A549 (cell line): ENCODE data around the gene PNRC2.

ENCODE experiments used
- CHD4 ChIP-seq: fragments of 200-600 bp; sonication (generic); IDR thresholded peaks from 2 replicates; pipeline ENCODE4 v1.6.1; 2016; ENCODE audit warnings: antibody characterized with exemption, mild to moderate bottlenecking, borderline replicate concordance
- CTCF ChIP-seq: fragments of >200 bp; sonication (Bioruptor Twin); formaldehyde crosslinking; IDR thresholded peaks from 3 replicates; pipeline ENCODE4 v1.5.1; 2016
- EP300 ChIP-seq, 2 experiments: fragments of >200 bp; sonication (Bioruptor Twin); formaldehyde crosslinking; IDR thresholded peaks; 2 replicates in 1 of 2; 3 replicates in 1 of 2; pipeline ENCODE4 v1.6.1; 2016 to 2017
- FOSL2 ChIP-seq, 2 experiments: fragments of 450-650 bp in 1 of 2; fragments of >200 bp in 1 of 2; sonication (Bioruptor Twin) in 1 of 2; formaldehyde crosslinking; IDR thresholded peaks; 2 replicates each; pipeline versions ENCODE4 v1.5.0 to v1.6.1; 2016 to 2020; ENCODE audit warnings: mild to moderate bottlenecking in 1 of 2, moderate library complexity in 1 of 2
- HMGXB4 ChIP-seq: fragments of 250-450 bp; sonication (Bioruptor Pico); IDR thresholded peaks from 2 replicates; pipeline ENCODE4 v1.5.0; 2021; ENCODE audit warnings: mild to moderate bottlenecking, moderate library complexity, borderline replicate concordance
- KDM1A ChIP-seq: fragments of 200-600 bp; sonication (generic); IDR thresholded peaks from 2 replicates; pipeline ENCODE4 v1.6.1; 2016; ENCODE audit warnings: low read depth, mild to moderate bottlenecking
- MYC ChIP-seq: IDR thresholded peaks from 2 replicates; pipeline ENCODE4 v1.6.1; 2012; ENCODE audit warnings: mild to moderate bottlenecking, inconsistent platforms, low read length, improper control_type of control experiment, borderline replicate concordance
- NPAS2 ChIP-seq: fragments of 250-450 bp; sonication (Bioruptor Pico); IDR thresholded peaks from 2 replicates; pipeline ENCODE4 v1.8.0; 2022; ENCODE audit warnings: mild to moderate bottlenecking, moderate library complexity, borderline replicate concordance
- POLR2A ChIP-seq: IDR thresholded peaks from 2 replicates; pipeline ENCODE4 v1.6.1; 2012; ENCODE audit warnings: mild to moderate bottlenecking, low read length
- POLR2AphosphoS2 ChIP-seq: conservative IDR thresholded peaks from 2 replicates; pipeline ENCODE4 v1.6.1; 2012; ENCODE audit warnings: low read length, improper control_type of control experiment, inconsistent platforms
- RAD21 ChIP-seq, 2 experiments: fragments of >200 bp in 1 of 2; sonication (Bioruptor Twin) in 1 of 2; formaldehyde crosslinking in 1 of 2; IDR thresholded peaks in 1 of 2; conservative IDR thresholded peaks in 1 of 2; 2 replicates in 1 of 2; 3 replicates in 1 of 2; pipeline ENCODE4 v1.6.1; 2012 to 2018; ENCODE audit warnings: inconsistent platforms in 1 of 2
- TF ChIP-seq, protein P1 (sequence below): IDR thresholded peaks from 2 replicates; pipeline ENCODE4 v1.6.1; 2012
- TF ChIP-seq, protein P2 (sequence below): IDR thresholded peaks from 2 replicates; pipeline ENCODE4 v1.6.1; 2012

DNA sequence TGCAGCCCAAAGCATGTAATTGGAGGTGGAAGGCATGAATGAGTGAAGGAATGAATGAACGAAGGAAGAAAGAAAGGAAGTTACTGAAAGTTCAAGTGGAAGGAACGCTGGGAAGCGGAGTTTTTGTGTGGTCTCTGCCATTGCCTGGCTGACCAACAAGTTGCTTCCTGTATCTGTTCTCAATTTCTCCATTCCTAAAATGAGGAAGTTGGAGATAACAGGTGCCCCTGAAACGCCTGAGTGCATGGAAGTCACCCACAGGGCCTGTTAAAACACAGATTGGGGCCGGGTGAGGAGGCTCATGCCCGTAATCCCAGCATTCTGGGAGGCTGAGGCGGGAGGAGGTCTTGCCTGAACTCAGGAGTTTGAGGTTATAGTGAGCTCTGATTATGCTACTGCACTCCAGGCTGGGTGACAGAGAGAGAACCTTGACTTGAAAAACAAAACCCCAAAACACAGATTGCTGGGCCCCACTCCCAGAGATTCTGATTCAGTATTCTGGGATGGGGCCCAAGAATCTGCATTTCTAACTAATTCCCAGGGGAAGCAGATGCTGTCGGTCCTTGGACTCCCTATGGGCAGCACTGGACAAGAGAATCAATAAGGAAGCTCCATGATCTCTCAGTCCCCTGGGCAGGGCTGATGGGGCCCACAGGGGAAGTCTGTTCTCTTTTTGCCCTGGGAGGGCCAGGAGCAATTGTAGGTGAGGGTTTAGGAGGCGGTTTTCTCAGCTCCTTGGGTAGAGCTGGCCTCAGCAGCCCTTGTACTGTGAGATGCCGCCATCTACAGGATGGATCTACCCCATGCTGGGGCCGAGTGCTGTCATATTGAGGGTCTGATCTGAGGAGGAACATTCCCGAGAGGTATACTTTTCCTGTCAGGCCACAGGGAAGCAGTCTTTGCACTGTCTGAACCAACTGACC lies 43.2 kb upstream of the PNRC2 start:
- TF ChIP-seq POLR2A, result no peak
- no peak for TF ChIP-seq MYC
- peak; percentile 61 for TF ChIP-seq CTCF
- TF ChIP-seq EP300 (IDR thresholded peaks at IDR 0.05), result no peak
- TF ChIP-seq HMGXB4 (CRISPR knock-in tag), result no peak
- peak; percentile 72 to 85 for TF ChIP-seq RAD21 (conservative IDR thresholded peaks at IDR 0.05 in 1 of 2, IDR thresholded peaks at IDR 0.05 in 1 of 2)
- TF ChIP-seq, protein P1, sequence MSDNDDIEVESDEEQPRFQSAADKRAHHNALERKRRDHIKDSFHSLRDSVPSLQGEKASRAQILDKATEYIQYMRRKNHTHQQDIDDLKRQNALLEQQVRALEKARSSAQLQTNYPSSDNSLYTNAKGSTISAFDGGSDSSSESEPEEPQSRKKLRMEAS, result no peak
- no peak for TF ChIP-seq KDM1A
- TF ChIP-seq, protein P2, sequence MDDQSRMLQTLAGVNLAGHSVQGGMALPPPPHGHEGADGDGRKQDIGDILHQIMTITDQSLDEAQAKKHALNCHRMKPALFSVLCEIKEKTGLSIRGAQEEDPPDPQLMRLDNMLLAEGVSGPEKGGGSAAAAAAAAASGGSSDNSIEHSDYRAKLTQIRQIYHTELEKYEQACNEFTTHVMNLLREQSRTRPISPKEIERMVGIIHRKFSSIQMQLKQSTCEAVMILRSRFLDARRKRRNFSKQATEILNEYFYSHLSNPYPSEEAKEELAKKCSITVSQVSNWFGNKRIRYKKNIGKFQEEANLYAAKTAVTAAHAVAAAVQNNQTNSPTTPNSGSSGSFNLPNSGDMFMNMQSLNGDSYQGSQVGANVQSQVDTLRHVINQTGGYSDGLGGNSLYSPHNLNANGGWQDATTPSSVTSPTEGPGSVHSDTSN, result no peak
- TF ChIP-seq NPAS2 (CRISPR knock-in tag), result no peak
- TF ChIP-seq CHD4, result no peak
- no peak for TF ChIP-seq FOSL2 (IDR thresholded peaks at IDR 0.05)
- no peak for TF ChIP-seq FOSL2 (CRISPR knock-in tag; IDR thresholded peaks at IDR 0.05)
- no peak for TF ChIP-seq POLR2AphosphoS2
